Endothelial cell (in vitro differentiated cells): ENCODE measurements around the gene LCLAT1. TPM values are rescaled to one million over a fixed set of nuclear protein-coding genes. Genes with fewer than 3 reads are reported as not detected.

Source experiments
- DNase-seq: peaks from one replicate; pipeline ENCODE4 v3.0.0; 2021; ENCODE audit warnings: low spot score
- H3K27ac Mint-ChIP-seq: one replicate; pipeline ENCODE4 v1.8.0; 2021; ENCODE audit warnings: mixed read lengths, inconsistent platforms; ENCODE audit not compliant: unreplicated experiment
- H3K27me3 Mint-ChIP-seq: one replicate; pipeline ENCODE4 v1.8.0; 2021; ENCODE audit warnings: mild to moderate bottlenecking, moderate library complexity, mixed read lengths, inconsistent platforms; ENCODE audit not compliant: unreplicated experiment
- H3K36me3 Mint-ChIP-seq: one replicate; pipeline ENCODE4 v1.8.0; 2021; ENCODE audit warnings: mild to moderate bottlenecking, low read depth, mixed read lengths, inconsistent platforms; ENCODE audit not compliant: unreplicated experiment
- H3K4me1 Mint-ChIP-seq: one replicate; pipeline ENCODE4 v1.8.0; 2021; ENCODE audit warnings: mild to moderate bottlenecking, mixed read lengths, inconsistent platforms; ENCODE audit not compliant: unreplicated experiment
- H3K4me3 Mint-ChIP-seq: one replicate; pipeline ENCODE4 v1.8.0; 2021; ENCODE audit warnings: mild to moderate bottlenecking, mixed read lengths, inconsistent platforms; ENCODE audit not compliant: unreplicated experiment
- H3K9me3 Mint-ChIP-seq: one replicate; pipeline ENCODE4 v1.8.0; 2021; ENCODE audit warnings: mixed read lengths, inconsistent platforms; ENCODE audit not compliant: unreplicated experiment
- total RNA-seq: library from RNA; stranded (reverse); fragmentation: NEBNext Ultra II Directional; extraction: Animal tissue kit (Norgen Biotek cat#: 25700); gene quantifications from one replicate; pipeline ENCODE4 v1.2.1, GENCODE V29; 2021; ENCODE audit not compliant: unreplicated experiment
- TF ChIP-seq, protein P1 (sequence below): fragments of 200-600 bp; sonication (generic); IDR thresholded peaks from one replicate; pipeline ENCODE4 v1.5.0; 2021; ENCODE audit warnings: antibody characterized with exemption; ENCODE audit not compliant: unreplicated experiment

The LCLAT1 gene
- total RNA-seq, 1 donor from 2014 or later = 20.9 TPM

GRCh38 chr2:30692829-30693275, 245.8 kb downstream of the LCLAT1 start:
- Mint-ChIP-seq H3K27ac (no peak overlapping the region), H3K4me1 (no peaks in the 10 kb centered on the region), H3K9me3 (no peaks in the 10 kb centered on the region), H3K27me3 (peaks cover 7% of the 10 kb centered on the region), H3K4me3 (no peak overlapping the region), H3K36me3 (peaks cover 3% of the 10 kb centered on the region)
- TF ChIP-seq, protein P1, sequence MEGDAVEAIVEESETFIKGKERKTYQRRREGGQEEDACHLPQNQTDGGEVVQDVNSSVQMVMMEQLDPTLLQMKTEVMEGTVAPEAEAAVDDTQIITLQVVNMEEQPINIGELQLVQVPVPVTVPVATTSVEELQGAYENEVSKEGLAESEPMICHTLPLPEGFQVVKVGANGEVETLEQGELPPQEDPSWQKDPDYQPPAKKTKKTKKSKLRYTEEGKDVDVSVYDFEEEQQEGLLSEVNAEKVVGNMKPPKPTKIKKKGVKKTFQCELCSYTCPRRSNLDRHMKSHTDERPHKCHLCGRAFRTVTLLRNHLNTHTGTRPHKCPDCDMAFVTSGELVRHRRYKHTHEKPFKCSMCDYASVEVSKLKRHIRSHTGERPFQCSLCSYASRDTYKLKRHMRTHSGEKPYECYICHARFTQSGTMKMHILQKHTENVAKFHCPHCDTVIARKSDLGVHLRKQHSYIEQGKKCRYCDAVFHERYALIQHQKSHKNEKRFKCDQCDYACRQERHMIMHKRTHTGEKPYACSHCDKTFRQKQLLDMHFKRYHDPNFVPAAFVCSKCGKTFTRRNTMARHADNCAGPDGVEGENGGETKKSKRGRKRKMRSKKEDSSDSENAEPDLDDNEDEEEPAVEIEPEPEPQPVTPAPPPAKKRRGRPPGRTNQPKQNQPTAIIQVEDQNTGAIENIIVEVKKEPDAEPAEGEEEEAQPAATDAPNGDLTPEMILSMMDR = no peak
- DNase-seq = no peak

Other genes starting within 250 kb of the LCLAT1 start
- gene LBH, start 215.7 kb upstream of the LCLAT1 start, total RNA-seq = 137 TPM